HFF-Myc (cell line): Measurements from ENCODE around the gene ROPN1L.

Experiments
- DNase-seq: peaks from one replicate; pipeline ENCODE4 v3.0.0-alpha.2; 2011; ENCODE audit warnings: low read depth; ENCODE audit errors: extremely low read depth
- H3K4me3 ChIP-seq: replicated peaks from 2 replicates; pipeline ENCODE4 v1.5.1; 2011; ENCODE audit warnings: low read depth, mild to moderate bottlenecking, control low read depth, low read length
- CTCF ChIP-seq: IDR thresholded peaks from 2 replicates; pipeline ENCODE4 v1.5.1; 2012; ENCODE audit warnings: mild to moderate bottlenecking, low read depth, low read length, control low read depth; ENCODE audit errors: missing control alignments

ROPN1L gene

GRCh38 chr5:10501554-10502075 lies 59.9 kb downstream of the ROPN1L start:
- no peak for TF ChIP-seq CTCF
- no peak for DNase-seq
- no peak overlapping the region for H3K4me3 ChIP-seq

- no peak for TF ChIP-seq CTCF
- no peak overlapping the region for H3K4me3 ChIP-seq
- DNase-seq, result no peak
These were observed 60.5 kb downstream of the ROPN1L start for GRCh38 chr5:10502130-10502529.

GRCh38 chr5:10502578-10502977 lies 60.9 kb downstream of the ROPN1L start:
- no peak for TF ChIP-seq CTCF
- DNase-seq, result no peak
- no peak overlapping the region for H3K4me3 ChIP-seq

GRCh38 chr5:10503321-10503720 lies 61.6 kb downstream of the ROPN1L start:
- H3K4me3 ChIP-seq, result no peak overlapping the region
- TF ChIP-seq CTCF, result no peak
- no peak for DNase-seq

- no peak for DNase-seq
These were observed 62.5 kb downstream of the ROPN1L start for GRCh38 chr5:10503997-10504793.

GRCh38 chr5:10505517-10506095 lies 63.9 kb downstream of the ROPN1L start:
- DNase-seq, result no peak
- TF ChIP-seq CTCF, result no peak
- no peak overlapping the region for H3K4me3 ChIP-seq

More at GRCh38 chr5:10503997-10504793, 62.5 kb downstream of the ROPN1L start:
- no peak overlapping the region for H3K4me3 ChIP-seq
- no peak for TF ChIP-seq CTCF
